SKM-1 treated with dmso at 0.1 percent for 144 hours (cell line): ENCODE data around the gene RAB11FIP3.
"Not testable (repeated sequence)": the region's sequence is repeated elsewhere in the genome, so short reads cannot be mapped to it uniquely, and the experiment has no call there.

Experiments used
- DNase-seq: peaks from one replicate; lab custom pipeline; 2025; ENCODE audit not compliant: unreplicated experiment; lab: John Stamatoyannopoulos, UW

RAB11FIP3 gene

DNA sequence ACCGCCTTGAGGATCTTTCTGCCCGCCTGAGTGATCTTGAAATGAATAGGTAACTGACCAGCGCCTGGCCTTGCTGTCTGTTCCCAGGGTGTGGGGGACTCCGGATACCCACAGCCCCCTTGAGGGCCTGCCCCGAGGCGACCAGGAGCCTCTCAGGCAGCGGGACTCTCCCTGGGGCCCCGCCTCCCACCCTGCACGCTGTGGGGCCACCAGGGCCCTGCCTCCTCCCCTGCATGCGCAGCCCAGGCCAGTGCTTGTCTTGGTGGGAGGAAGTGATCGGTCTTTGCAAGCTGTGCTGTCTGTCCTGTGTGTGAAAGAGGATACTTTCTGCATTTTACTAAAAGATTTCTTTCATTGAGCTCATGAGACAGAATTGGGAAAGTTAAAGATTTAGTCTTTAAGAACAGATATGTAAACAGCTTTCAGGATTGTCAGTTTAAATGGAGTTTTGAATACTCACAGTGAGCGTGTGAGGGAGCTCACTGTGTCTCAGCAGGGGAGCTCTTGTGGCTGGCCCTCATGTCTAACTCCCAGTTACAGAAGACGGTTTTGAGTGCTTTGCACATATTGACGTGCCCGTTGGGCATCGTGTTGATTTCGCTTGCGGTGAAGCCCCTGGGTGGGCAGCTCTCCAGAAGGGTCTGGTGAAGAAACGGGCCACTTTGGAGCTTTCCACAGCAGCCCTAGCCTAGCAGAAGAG is 65.9 kb downstream of the RAB11FIP3 start:
- no peak for DNase-seq

DNA sequence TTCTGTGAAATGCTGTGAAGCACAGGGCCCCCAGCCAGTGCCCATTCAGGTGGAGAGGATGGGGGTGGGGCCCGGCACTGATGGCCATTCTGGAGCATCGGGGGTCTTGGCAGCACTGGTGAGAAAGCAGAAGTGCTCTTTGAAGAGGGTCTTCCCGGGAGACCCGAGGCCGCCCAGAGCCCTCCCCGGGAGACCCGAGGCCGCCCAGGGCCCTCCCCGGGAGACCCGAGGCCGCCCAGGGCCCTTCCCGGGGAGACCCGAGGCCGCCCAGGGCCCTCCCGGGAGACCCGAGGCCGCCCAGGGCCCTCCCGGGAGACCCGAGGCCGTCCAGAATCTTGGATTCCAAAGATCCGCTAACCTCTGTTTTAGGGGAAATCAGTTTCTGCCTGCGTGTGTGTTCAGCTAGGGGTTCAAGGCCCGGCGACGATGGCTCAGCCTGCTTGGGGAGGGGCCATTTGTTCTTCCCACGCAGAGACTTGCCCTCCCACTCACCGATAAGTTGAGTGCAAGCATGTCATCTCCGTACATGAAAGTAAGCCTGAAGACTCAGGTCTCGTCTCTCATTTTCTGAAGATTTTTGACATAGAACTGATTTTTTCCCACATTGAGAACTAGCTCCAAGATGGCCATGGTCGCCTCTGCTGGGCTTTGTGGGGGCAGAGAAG is 66.9 kb downstream of the RAB11FIP3 start:
- DNase-seq = no peak

DNA sequence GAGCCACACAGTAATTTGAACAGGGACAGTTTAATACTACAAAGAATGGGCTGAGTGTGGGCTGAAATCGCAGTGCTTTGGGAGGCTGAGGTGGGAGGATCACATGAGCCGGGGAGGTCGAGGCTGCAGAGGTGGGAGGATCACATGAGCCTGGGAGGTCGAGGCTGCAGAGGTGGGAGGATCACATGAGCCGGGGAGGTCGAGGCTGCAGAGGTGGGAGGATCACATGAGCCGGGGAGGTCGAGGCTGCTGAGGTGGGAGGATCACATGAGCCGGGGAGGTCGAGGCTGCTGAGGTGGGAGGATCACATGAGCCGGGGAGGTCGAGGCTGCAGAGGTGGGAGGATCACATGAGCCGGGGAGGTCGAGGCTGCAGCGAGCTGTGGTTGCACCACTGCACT is 69.2 kb downstream of the RAB11FIP3 start:
- DNase-seq = not testable (repeated sequence)

DNA sequence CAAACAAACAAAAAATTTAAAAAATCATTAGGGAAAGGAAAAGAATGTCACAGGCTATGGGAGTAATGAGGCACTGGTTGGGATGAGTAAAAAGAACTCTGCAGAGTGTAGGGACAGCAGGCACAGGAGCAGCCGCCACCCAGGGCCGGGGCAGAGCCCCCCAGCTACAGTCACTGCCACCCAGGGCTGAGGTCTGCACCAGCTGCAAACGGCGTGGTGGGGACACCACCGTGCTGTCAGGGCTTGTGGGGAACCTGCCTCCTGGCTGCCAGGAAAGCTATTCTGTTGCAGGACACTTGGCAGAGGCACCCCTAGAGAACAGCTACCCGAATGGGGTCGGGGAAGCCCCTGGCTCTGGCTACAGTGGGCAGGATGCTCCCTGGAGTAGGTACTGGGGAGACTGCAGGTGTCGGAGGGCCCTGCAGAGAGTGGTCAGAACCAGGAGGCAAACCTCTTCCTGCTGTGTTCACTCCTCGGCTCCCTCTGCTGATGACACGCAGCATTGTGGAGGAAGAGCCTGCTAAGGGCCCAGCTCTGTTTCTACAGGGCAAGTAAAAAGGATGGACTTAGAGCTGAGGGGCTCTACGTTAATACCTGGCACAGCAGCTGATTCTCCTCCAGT is 69.8 kb downstream of the RAB11FIP3 start:
- DNase-seq = peak; percentile 46

- DNase-seq = no peak
Measured at GRCh38 chr16:496097-496886, 70.8 kb downstream of the RAB11FIP3 start.

GRCh38 chr16:497258-497657 is 71.8 kb downstream of the RAB11FIP3 start:
- no peak for DNase-seq

DNA sequence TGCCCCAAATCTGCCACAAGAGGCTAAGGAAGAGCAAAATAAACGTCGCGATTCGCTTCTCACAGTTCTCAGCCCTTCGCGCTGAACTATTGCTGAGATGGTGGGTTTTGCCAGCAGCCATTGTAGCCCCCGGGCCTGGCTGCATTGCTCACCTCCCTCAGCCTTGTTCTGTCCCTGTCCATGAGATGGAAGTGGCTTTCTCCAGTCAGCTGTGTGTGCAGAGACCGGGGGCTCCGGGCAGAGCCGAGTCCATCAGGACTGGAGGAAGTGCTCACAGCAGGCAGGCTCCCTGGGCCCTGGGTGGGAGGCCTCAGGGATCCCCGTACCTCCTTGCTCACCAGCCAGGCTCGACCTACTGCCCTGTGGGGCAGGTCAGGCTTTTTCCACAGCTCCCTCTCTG is 74.5 kb downstream of the RAB11FIP3 start:
- no peak for DNase-seq

- DNase-seq = no peak
Measured at GRCh38 chr16:500709-501108, 75.3 kb downstream of the RAB11FIP3 start.

DNA sequence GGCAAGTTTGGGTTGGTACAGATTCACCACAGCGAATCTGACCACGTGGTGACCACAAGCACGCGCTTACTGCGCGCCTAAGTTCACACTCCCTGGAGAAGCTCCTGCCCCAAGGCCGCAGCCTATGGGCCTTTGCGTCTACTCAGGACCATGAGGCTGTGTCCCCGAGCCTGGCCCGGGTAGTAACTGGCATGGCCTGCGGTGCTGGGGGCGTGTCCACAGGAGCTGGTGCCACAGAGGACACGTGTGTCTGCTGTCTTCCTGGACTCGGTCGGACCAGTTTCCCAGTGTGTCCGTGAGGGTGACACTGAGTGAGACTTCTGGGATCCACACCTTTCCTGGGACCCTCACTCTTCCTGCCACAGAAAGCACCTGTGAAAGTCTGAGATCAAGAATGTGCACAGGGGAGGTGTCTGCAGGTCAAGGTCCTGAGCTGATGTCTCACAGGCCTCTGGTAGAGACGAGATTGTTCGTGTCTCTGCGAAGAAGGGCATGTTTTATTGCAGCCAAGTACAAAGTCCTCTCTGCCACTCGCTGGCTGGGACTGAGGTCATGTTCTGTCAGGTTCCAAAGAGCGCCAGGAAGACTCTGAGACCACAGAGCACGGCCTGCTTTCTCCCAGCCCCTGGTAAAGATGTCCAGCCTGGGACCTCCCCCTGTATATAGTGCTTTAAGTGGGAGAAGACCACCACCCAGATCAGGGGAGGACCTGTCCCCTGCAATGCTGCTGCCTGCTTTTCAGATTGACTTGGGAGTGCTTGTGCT is 76.9 kb downstream of the RAB11FIP3 start:
- no peak for DNase-seq

DNA sequence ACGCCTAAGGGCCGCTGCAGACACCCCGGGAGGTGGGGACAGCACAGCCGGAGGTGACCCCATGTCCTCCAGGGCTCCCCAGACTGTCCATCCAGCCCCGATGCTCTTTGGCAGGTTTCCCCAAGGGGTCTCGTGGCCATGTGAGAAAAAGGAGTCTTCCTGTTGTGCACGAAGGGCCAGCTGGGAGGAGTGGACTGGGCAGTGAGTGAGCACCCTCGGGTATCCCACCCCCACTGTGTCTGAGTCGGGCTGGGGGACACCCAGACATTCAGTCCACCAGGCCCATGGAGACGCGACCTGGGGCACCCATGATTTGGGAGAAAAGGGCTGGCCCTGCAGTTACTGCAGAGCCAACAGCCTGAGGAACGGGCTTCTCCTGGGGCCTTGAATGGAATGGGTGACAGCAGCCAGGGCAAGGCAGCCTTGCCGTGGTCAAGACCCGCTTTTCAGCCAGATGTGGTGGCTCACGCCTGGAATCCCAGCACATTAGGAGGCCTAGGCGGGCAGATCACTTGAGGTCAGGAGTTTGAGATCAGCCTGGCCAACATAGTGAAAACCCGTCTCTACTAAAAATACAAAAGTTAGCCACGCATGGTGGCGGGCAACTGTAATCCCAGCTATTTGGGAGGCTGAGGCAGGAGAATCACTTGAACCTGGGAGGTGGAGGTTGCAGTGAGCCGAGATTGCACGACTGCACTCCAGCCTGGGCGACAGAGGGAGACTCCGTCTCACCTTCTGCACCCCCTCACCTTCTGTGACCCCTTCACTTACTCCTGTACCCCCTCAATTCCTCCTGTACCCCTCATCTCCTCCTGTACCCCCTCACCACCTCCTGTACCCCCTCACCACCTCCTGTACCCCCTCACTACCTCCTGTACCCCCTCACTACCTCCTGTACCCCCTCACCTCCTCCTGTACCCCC is 78.0 kb downstream of the RAB11FIP3 start:
- no peak for DNase-seq

DNA sequence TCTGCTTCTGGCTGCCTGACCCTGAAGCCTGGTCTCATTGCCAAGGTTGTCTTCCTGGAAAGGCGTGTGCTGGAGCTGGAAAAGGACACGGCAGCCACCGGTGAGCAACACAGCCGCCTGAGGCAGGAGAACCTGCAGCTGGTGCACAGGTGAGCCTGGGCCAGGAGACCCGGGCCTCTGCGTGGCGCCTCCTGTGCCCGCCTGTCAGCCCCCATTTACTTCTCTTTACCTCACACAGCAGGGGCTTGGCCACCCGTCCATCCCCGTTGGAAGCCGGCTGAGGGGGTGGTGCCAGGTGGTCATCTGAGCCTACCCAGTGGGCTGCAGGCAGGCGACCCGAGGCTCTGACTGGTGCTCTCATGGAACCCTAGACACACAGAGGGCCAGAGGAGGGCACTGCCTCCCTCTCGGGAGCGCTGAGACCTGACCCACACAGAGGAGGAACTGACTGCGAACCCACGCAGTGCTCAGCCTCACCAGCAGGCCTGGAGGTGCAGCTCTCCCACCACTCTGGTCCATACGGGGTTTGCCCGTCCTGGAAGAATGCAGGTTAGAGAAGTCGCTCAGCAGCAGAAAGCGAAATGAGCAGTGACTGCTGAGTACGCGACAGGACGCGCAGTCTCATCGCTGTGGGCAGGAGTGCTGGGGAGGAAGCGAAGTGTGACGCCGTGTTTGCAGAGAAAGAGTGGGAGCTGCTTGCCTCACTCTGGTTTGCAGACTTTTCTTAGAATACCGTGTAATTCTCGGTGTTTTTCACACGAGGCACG is 80.2 kb downstream of the RAB11FIP3 start:
- DNase-seq = no peak

GRCh38 chr16:506246-506546 is 80.7 kb downstream of the RAB11FIP3 start:
- no peak for DNase-seq

DNA sequence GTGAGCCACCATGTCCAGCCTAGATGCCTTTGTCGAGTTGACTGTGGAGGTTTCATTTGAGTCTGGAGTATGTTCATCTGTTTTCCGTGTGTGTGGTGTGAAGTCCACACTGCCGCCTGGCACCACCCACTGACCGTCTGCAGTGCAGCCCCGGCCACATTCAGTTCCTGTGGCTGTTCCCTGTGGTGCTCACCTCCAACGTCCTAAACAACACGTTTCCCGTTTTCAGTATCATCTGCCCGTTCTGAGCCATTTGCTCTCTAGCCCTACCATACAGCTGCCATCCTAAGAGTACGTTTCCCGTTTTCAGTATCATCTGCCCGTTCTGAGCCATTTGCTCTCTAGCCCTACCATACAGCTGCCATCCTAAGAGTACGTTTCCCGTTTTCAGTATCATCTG is 82.1 kb downstream of the RAB11FIP3 start:
- not testable (repeated sequence) for DNase-seq

GRCh38 chr16:507996-508395 is 82.5 kb downstream of the RAB11FIP3 start:
- DNase-seq = no peak

- no peak for DNase-seq
Measured at GRCh38 chr16:508884-509736, 83.7 kb downstream of the RAB11FIP3 start.

GRCh38 chr16:510066-510825 is 84.8 kb downstream of the RAB11FIP3 start:
- no peak for DNase-seq

GRCh38 chr16:512802-513201 is 87.4 kb downstream of the RAB11FIP3 start:
- no peak for DNase-seq

GRCh38 chr16:513950-514349 is 88.5 kb downstream of the RAB11FIP3 start:
- no peak for DNase-seq
